ENCODE results near the gene ABCC8. TPM values are rescaled to one million over a fixed set of nuclear protein-coding genes. Genes with fewer than 3 reads are reported as not detected.

The ABCC8 gene
- total and polyA plus RNA-seq, 9 of the 15 experiments (the other 6 are each of a cell fraction or from before 2014, with no cell fraction given), result not detected

GRCh38 chr11:17382046-17382728 lies 94.5 kb downstream of the ABCC8 start:
- peaks cover 2 to 13% of the 10 kb centered on the region in 2 experiments; a peak in 3 of 5 replicates for H3K4me1 ChIP-seq (replicated peaks in 1 of 2; ENCODE audit: control insufficient read depth in 2 of 2, insufficient read depth in 2 of 2, low read length in 2 of 2)
- H3K36me3 ChIP-seq (ENCODE audit: control insufficient read depth, insufficient read depth, low read length), result peaks cover 36% of the 10 kb centered on the region; the same call in 2 of the 3 replicates
- BruUV-seq (replicated peaks), result no TSS peak
- no peaks in the 10 kb centered on the region for H3K79me2 ChIP-seq (ENCODE audit: control insufficient read depth, insufficient read depth, low read length)
- no peak overlapping the region for H3K27ac ChIP-seq (ENCODE audit: extremely low read depth, low read depth, low read length)
- ChIA-PET CTCF (ENCODE audit: low intra/inter-chr PET ratio) (no interaction called here), POLR2A (interaction anchor here (0.6 to 1.3 kb wide), 3 partner anchors 32 to 96 kb away, joined by 3 to 5 read pairs (median 3); no protein-coding TSS in a partner anchor)
- H3K4me3 ChIP-seq, result no peak overlapping the region
- 0 out of 4 replicates have a peak overlapping the region, but pooled peaks of 1 of the 2 experiments have one; percentile 28 for H3K9ac ChIP-seq (ENCODE audit: insufficient read depth in 1 of 2, low read depth in 2 of 2, low read length in 2 of 2)
- intact Hi-C loops (cut with micrococcal nuclease) (loop anchor here (2.0 kb wide), 1 partner anchor 151 kb away; no protein-coding TSS in a partner anchor), in situ Hi-C loops (cut with MboI) (no loop called here)
- H4K20me1 ChIP-seq (replicated peaks; ENCODE audit: control insufficient read depth, insufficient read depth, low read length), result peaks cover 11% of the 10 kb centered on the region
- DNase-seq (ENCODE audit: extremely low read depth in 1 of 4, low spot score in 3 of 4) (no peak), FAIRE-seq (no peak), ATAC-seq (no peak)
- no peaks in the 10 kb centered on the region for H3K9me3 ChIP-seq (replicated peaks; ENCODE audit: control insufficient read depth, insufficient read depth, low read depth, low read length)
- H2AFZ ChIP-seq (ENCODE audit: low read depth, low read length), result no peak overlapping the region
- 67% methylated on average over 6 of the region's 8 CpGs for WGBS (ENCODE audit: insufficient coverage, low coverage, missing lambda C conversion rate)
- H3K27me3 ChIP-seq (ENCODE audit: control insufficient read depth in 2 of 2, insufficient read depth in 2 of 2, low read length in 2 of 2), result no peaks in the 10 kb centered on the region
- H3K4me2 ChIP-seq (ENCODE audit: insufficient read depth, low read length), result no peak overlapping the region
- TF ChIP-seq ZNF740 (CRISPR knock-in tag; IDR thresholded peaks at IDR 0.05), result no peak
- no peak for TF ChIP-seq ZNF740 (tag; IDR thresholded peaks at IDR 0.05)
- no peak for TF ChIP-seq KAT7 (CRISPR knock-in tag; IDR thresholded peaks at IDR 0.05; ENCODE audit: borderline replicate concordance)
- no peak for TF ChIP-seq ZNF354B (CRISPR knock-in tag; IDR thresholded peaks at IDR 0.05)
- TF ChIP-seq HDAC1 (IDR thresholded peaks at IDR 0.05), result no peak
- no peak for TF ChIP-seq DLX4 (CRISPR knock-in tag; IDR thresholded peaks at IDR 0.05)
- TF ChIP-seq YY1 (IDR thresholded peaks at IDR 0.05; ENCODE audit: borderline replicate concordance in 1 of 3, control insufficient read depth in 1 of 3, extremely low read depth in 1 of 3, insufficient read depth in 3 of 3, insufficient read length in 1 of 3, insufficient replicate concordance in 2 of 3, low read depth in 1 of 3, low read length in 2 of 3), result no peak
- TF ChIP-seq DACH1 (IDR thresholded peaks at IDR 0.05; ENCODE audit: partially characterized antibody), result no peak
- no peak for TF ChIP-seq FOXJ3 (CRISPR knock-in tag; IDR thresholded peaks at IDR 0.05)
- no peak for TF ChIP-seq ZNF717 (CRISPR knock-in tag; IDR thresholded peaks at IDR 0.05)
- peaks cover 5% of the 10 kb centered on the region for H3K9me1 ChIP-seq (ENCODE audit: control insufficient read depth, insufficient read depth, low read length)
